Hindlimb muscle (tissue), 1 donor: ENCODE results near the gene ASB10. TPM values are rescaled to one million over a fixed set of nuclear protein-coding genes. Genes with fewer than 3 reads are reported as not detected.

Experiments used
- polyA plus RNA-seq: library from polyadenylated mRNA; unstranded; fragments of 120-200 nt; gene quantifications from one replicate; pipeline ENCODE4 v1.2.1, GENCODE V29; 2013; ENCODE audit not compliant: insufficient read length

Gene ASB10
- polyA plus RNA-seq, 1 donor, result 8.2 TPM

Other genes with a start within 250 kb of the ASB10 start
- gene KCNH2, start 208.9 kb downstream of the ASB10 start, polyA plus RNA-seq, result 29.3 TPM
- gene NOS3, start 196.2 kb downstream of the ASB10 start, polyA plus RNA-seq, result 9.2 TPM
- gene ATG9B, start 162.8 kb downstream of the ASB10 start, polyA plus RNA-seq, result 0.72 TPM
- gene ABCB8, start 158.8 kb downstream of the ASB10 start, polyA plus RNA-seq, result 19.9 TPM
- 4.2 TPM for gene ASIC3, start 138.7 kb downstream of the ASB10 start, polyA plus RNA-seq
- 9.7 TPM for gene CDK5, start 129.4 kb downstream of the ASB10 start, polyA plus RNA-seq
- 68.7 TPM for gene SLC4A2, start 127.7 kb downstream of the ASB10 start, polyA plus RNA-seq
- gene FASTK, start 106.4 kb downstream of the ASB10 start, polyA plus RNA-seq, result 75.9 TPM
- gene TMUB1, start 103.8 kb downstream of the ASB10 start, polyA plus RNA-seq, result 44.9 TPM
- gene AGAP3, start 100.8 kb downstream of the ASB10 start, polyA plus RNA-seq, result 89.6 TPM
- 2.7 TPM for gene GBX1, start 19.6 kb downstream of the ASB10 start, polyA plus RNA-seq
- not detected for gene H2BK1, start 23.2 kb upstream of the ASB10 start, polyA plus RNA-seq
- gene ABCF2, start 40.0 kb upstream of the ASB10 start, polyA plus RNA-seq, result 18.7 TPM
- gene CHPF2, start 45.2 kb upstream of the ASB10 start, polyA plus RNA-seq, result 22.2 TPM
- 180 TPM for gene SMARCD3, start 61.4 kb upstream of the ASB10 start, polyA plus RNA-seq
- 35.9 TPM for gene NUB1, start 154.6 kb upstream of the ASB10 start, polyA plus RNA-seq
- 9.8 TPM for gene WDR86, start 222.8 kb upstream of the ASB10 start, polyA plus RNA-seq